GM19193 (cell line): Measurements from ENCODE around the gene ZDHHC14.

Source experiments
- POLR2A ChIP-seq: IDR thresholded peaks from 4 replicates; pipeline ENCODE4 v1.6.1; 2011; ENCODE audit not compliant: insufficient read depth, insufficient read length; ENCODE audit errors: extremely low read depth

The ZDHHC14 gene

DNA sequence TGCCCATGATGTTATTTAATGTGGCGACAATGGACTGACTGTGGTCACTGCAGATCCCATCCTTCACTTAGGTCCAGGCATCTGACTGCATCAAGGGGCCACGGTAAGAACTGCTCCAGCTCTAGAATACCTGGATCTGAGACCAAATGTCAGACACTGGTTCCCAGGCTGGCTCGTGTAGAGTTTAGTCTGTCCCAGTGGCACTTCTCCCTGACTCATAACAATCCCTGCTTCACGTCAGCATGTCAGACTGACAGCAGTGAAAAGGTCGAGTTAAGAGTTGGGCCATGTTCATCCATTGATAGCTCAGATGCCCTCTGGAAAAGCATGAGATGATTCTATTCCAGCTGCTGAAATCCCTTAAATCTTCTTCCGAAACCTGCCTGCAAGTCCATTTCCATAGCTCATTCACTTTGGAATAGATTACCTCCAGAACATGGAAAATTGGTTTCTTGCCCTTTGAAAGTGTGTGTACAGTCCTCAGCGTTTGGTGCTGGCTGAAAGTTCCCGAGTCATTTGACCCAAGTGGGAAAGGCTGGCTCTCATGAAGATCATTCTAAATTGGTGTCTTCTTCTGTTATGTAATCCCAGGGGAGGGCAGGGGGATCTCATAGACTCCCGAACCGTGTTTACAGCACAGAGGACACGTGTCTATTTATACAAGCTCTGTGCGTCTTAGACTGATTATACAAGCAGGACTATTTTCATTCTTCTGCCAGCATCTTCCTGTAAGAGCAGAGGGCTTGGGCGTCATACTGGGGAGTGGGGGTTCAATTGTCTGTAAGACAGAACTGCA, 160.8 kb downstream of the ZDHHC14 start:
- TF ChIP-seq POLR2A = no peak

GRCh38 chr6:157542414-157543160, 161.6 kb downstream of the ZDHHC14 start:
- no peak for TF ChIP-seq POLR2A

GRCh38 chr6:157546321-157546720, 165.3 kb downstream of the ZDHHC14 start:
- no peak for TF ChIP-seq POLR2A

DNA sequence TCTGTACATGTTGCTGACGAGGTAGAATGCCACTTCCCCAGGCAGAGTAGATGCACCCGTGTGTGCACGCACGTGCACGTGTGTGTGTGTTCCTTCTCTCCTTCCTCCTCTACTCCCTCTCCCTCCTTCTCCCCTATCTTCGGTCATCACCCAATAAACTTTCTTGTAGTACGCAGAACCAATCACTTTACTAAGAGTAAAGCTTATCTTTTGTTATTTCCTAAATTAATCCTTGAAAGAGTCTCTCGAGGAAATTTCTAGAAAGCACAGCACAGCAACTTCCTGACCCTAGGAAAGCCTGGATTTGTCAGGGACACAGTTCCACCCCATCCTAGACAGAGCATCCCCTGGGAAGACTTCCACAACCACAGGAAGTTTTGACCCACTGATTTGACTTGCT, 166.1 kb downstream of the ZDHHC14 start:
- TF ChIP-seq POLR2A = no peak

- TF ChIP-seq POLR2A = no peak
Observed at GRCh38 chr6:157548635-157549467, 167.9 kb downstream of the ZDHHC14 start.

- no peak for TF ChIP-seq POLR2A
Observed at GRCh38 chr6:157549468-157549745, 168.4 kb downstream of the ZDHHC14 start.

DNA sequence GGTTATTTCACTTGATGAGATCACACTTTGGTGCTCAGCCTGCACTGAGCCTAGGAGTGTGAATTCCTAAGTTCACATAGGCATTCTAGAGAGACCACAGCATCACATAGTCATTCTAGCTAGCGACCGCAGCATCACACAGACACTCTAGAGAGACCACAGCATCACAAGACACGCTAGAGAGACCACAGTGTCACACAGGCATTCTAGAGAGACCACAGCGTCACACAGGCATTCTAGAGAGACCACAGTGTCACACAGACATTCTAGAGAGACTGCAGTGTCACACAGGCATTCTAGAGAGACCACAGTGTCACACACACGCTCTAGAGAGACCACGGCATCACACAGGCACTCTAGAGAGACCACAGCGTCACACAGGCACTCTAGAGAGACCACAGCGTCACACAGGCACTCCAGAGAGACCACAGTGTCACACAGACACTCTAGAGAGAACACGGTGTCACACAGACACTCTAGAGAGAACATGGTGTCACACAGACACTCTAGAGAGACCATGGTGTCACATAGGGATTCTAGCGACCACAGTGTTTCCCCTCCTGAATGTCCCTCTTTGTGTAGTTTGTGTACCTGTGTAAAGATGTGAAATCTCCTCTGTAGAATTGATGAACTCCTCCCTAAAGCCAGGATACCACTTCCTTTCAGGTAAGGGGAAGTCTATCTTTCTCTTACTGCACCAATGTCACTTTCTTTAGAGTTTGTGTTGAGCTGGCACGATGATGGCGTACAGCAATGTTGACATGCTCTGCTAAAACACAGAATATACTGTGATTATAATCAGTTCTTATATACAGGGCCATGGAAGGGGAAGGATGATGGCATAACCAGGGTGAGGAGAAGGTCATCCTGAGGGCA, 169.4 kb downstream of the ZDHHC14 start:
- TF ChIP-seq POLR2A = no peak

GRCh38 chr6:157551041-157551832, 170.2 kb downstream of the ZDHHC14 start:
- no peak for TF ChIP-seq POLR2A

GRCh38 chr6:157552081-157552747, 171.2 kb downstream of the ZDHHC14 start:
- no peak for TF ChIP-seq POLR2A

GRCh38 chr6:157552820-157553485, 172.0 kb downstream of the ZDHHC14 start:
- no peak for TF ChIP-seq POLR2A

- TF ChIP-seq POLR2A = no peak
Observed at GRCh38 chr6:157554747-157555146, 173.8 kb downstream of the ZDHHC14 start.

GRCh38 chr6:157555455-157556143, 174.6 kb downstream of the ZDHHC14 start:
- no peak for TF ChIP-seq POLR2A
